ENCODE measurements around the gene PRKG1. TPM values are rescaled to one million over a fixed set of nuclear protein-coding genes. Genes with fewer than 3 reads are reported as not detected.

Gene PRKG1
- total RNA-seq, 2 experiments from 2014 or later, result not detected

- Mint-ChIP-seq H3K4me3 (no peak overlapping the region), H3K4me1 (no peaks in the 10 kb centered on the region), H3K27me3 (peaks cover 6% of the 10 kb centered on the region), H3K36me3 (no peaks in the 10 kb centered on the region), H3K9me3 (no peaks in the 10 kb centered on the region), H3K27ac (no peak overlapping the region)
- DNase-seq, result no peak
Measured at GRCh38 chr10:51066231-51066630, 8.1 kb upstream of the PRKG1 start.

GRCh38 chr10:51072210-51072609, 2.1 kb upstream of the PRKG1 start:
- Mint-ChIP-seq H3K27ac (no peak overlapping the region), H3K36me3 (no peaks in the 10 kb centered on the region), H3K4me1 (peaks cover 7% of the 10 kb centered on the region), H3K9me3 (no peaks in the 10 kb centered on the region), H3K4me3 (no peak overlapping the region), H3K27me3 (peaks cover 53% of the 10 kb centered on the region)
- no peak for DNase-seq

- H3K9me3 Mint-ChIP-seq, result no peaks in the 10 kb centered on the region
- no peak overlapping the region for H3K4me3 Mint-ChIP-seq
- H3K27me3 Mint-ChIP-seq, result peaks cover 53% of the 10 kb centered on the region
- no peak overlapping the region for H3K27ac Mint-ChIP-seq
- DNase-seq, result no peak
- no peaks in the 10 kb centered on the region for H3K36me3 Mint-ChIP-seq
- peaks cover 7% of the 10 kb centered on the region for H3K4me1 Mint-ChIP-seq
Measured at GRCh38 chr10:51072921-51073434, 1.3 kb upstream of the PRKG1 start.

- peaks cover 7% of the 10 kb centered on the region for H3K4me1 Mint-ChIP-seq
- no peak overlapping the region for H3K27ac Mint-ChIP-seq
- H3K9me3 Mint-ChIP-seq, result no peaks in the 10 kb centered on the region
- H3K27me3 Mint-ChIP-seq, result peaks cover 53% of the 10 kb centered on the region
- DNase-seq, result peak; percentile 1
- H3K36me3 Mint-ChIP-seq, result no peaks in the 10 kb centered on the region
- no peak overlapping the region for H3K4me3 Mint-ChIP-seq
Measured at GRCh38 chr10:51073453-51074237, 642 bp upstream of the PRKG1 start.

GRCh38 chr10:51075043-51075872, 971 bp downstream of the PRKG1 start:
- no peak for DNase-seq
- Mint-ChIP-seq H3K36me3 (no peaks in the 10 kb centered on the region), H3K27ac (no peak overlapping the region), H3K4me1 (peaks cover 7% of the 10 kb centered on the region), H3K27me3 (peaks cover 51% of the 10 kb centered on the region), H3K4me3 (peak overlapping the region; percentile 49), H3K9me3 (no peaks in the 10 kb centered on the region)

- no peak for DNase-seq
- H3K27me3 Mint-ChIP-seq, result peaks cover 54% of the 10 kb centered on the region
- no peak overlapping the region for H3K4me3 Mint-ChIP-seq
- H3K36me3 Mint-ChIP-seq, result no peaks in the 10 kb centered on the region
- peaks cover 7% of the 10 kb centered on the region for H3K4me1 Mint-ChIP-seq
- H3K27ac Mint-ChIP-seq, result no peak overlapping the region
- no peaks in the 10 kb centered on the region for H3K9me3 Mint-ChIP-seq
Measured at GRCh38 chr10:51075873-51076229, 1.6 kb downstream of the PRKG1 start.

GRCh38 chr10:51076299-51076841, 2.1 kb downstream of the PRKG1 start:
- Mint-ChIP-seq H3K4me3 (no peak overlapping the region), H3K27me3 (peaks cover 56% of the 10 kb centered on the region), H3K4me1 (peaks cover 7% of the 10 kb centered on the region), H3K27ac (no peak overlapping the region), H3K9me3 (no peaks in the 10 kb centered on the region), H3K36me3 (no peaks in the 10 kb centered on the region)
- no peak for DNase-seq

- DNase-seq, result no peak
- Mint-ChIP-seq H3K9me3 (no peaks in the 10 kb centered on the region), H3K4me1 (peaks cover 7% of the 10 kb centered on the region), H3K4me3 (no peak overlapping the region), H3K27me3 (peaks cover 51% of the 10 kb centered on the region), H3K27ac (no peak overlapping the region), H3K36me3 (no peaks in the 10 kb centered on the region)
Measured at GRCh38 chr10:51077074-51077473, 2.8 kb downstream of the PRKG1 start.

- peaks cover 7% of the 10 kb centered on the region for H3K4me1 Mint-ChIP-seq
- H3K27ac Mint-ChIP-seq, result no peak overlapping the region
- no peak overlapping the region for H3K4me3 Mint-ChIP-seq
- peaks cover 49% of the 10 kb centered on the region for H3K27me3 Mint-ChIP-seq
- H3K36me3 Mint-ChIP-seq, result no peaks in the 10 kb centered on the region
- no peaks in the 10 kb centered on the region for H3K9me3 Mint-ChIP-seq
- DNase-seq, result no peak
Measured at GRCh38 chr10:51077507-51077906, 3.2 kb downstream of the PRKG1 start.

GRCh38 chr10:51079331-51079730, 5.0 kb downstream of the PRKG1 start:
- H3K4me3 Mint-ChIP-seq, result no peak overlapping the region
- no peaks in the 10 kb centered on the region for H3K36me3 Mint-ChIP-seq
- no peak for DNase-seq
- peaks cover 5% of the 10 kb centered on the region for H3K4me1 Mint-ChIP-seq
- no peaks in the 10 kb centered on the region for H3K9me3 Mint-ChIP-seq
- no peak overlapping the region for H3K27ac Mint-ChIP-seq
- peaks cover 32% of the 10 kb centered on the region for H3K27me3 Mint-ChIP-seq

GRCh38 chr10:51079766-51080165, 5.5 kb downstream of the PRKG1 start:
- H3K4me1 Mint-ChIP-seq, result peaks cover 2% of the 10 kb centered on the region
- no peaks in the 10 kb centered on the region for H3K9me3 Mint-ChIP-seq
- no peak overlapping the region for H3K27ac Mint-ChIP-seq
- no peak for DNase-seq
- no peak overlapping the region for H3K4me3 Mint-ChIP-seq
- peaks cover 27% of the 10 kb centered on the region for H3K27me3 Mint-ChIP-seq
- no peaks in the 10 kb centered on the region for H3K36me3 Mint-ChIP-seq

GRCh38 chr10:51080311-51081006, 6.2 kb downstream of the PRKG1 start:
- no peak overlapping the region for H3K4me3 Mint-ChIP-seq
- DNase-seq, result no peak
- H3K36me3 Mint-ChIP-seq, result no peaks in the 10 kb centered on the region
- no peaks in the 10 kb centered on the region for H3K9me3 Mint-ChIP-seq
- H3K4me1 Mint-ChIP-seq, result no peaks in the 10 kb centered on the region
- H3K27ac Mint-ChIP-seq, result no peak overlapping the region
- H3K27me3 Mint-ChIP-seq, result peaks cover 20% of the 10 kb centered on the region

- Mint-ChIP-seq H3K4me3 (no peak overlapping the region), H3K4me1 (no peaks in the 10 kb centered on the region), H3K27ac (no peak overlapping the region), H3K36me3 (no peaks in the 10 kb centered on the region), H3K9me3 (no peaks in the 10 kb centered on the region), H3K27me3 (peaks cover 9% of the 10 kb centered on the region)
- no peak for DNase-seq
Measured at GRCh38 chr10:51082857-51083256, 8.6 kb downstream of the PRKG1 start.

GRCh38 chr10:51083356-51083853, 9.1 kb downstream of the PRKG1 start:
- Mint-ChIP-seq H3K4me3 (no peak overlapping the region), H3K4me1 (no peaks in the 10 kb centered on the region), H3K27me3 (peaks cover 9% of the 10 kb centered on the region), H3K36me3 (no peaks in the 10 kb centered on the region), H3K27ac (no peak overlapping the region), H3K9me3 (no peaks in the 10 kb centered on the region)
- DNase-seq, result no peak

GRCh38 chr10:51085204-51085603, 10.9 kb downstream of the PRKG1 start:
- H3K4me1 Mint-ChIP-seq, result no peaks in the 10 kb centered on the region
- DNase-seq, result no peak
- H3K4me3 Mint-ChIP-seq, result no peak overlapping the region
- no peaks in the 10 kb centered on the region for H3K36me3 Mint-ChIP-seq
- no peak overlapping the region for H3K27ac Mint-ChIP-seq
- no peaks in the 10 kb centered on the region for H3K9me3 Mint-ChIP-seq
- peaks cover 5% of the 10 kb centered on the region for H3K27me3 Mint-ChIP-seq

Data from activated naive CD8-positive, alpha-beta T cell treated with anti-CD3 and anti-CD28 coated beads for 36 hours (primary cell).